NCI-H69 (cell line): ENCODE measurements around the gene AFAP1L2.

Experiments used
- DNase-seq: peaks from one replicate; lab custom pipeline; 2025; lab: John Stamatoyannopoulos, UW

AFAP1L2 gene

GRCh38 chr10:114408968-114409444 lies 4.7 kb upstream of the AFAP1L2 start:
- no peak for DNase-seq

- DNase-seq: peak; percentile 59
These were observed 4.0 kb upstream of the AFAP1L2 start for GRCh38 chr10:114408112-114408967.

GRCh38 chr10:114406455-114406854 lies 2.2 kb upstream of the AFAP1L2 start:
- DNase-seq: no peak

GRCh38 chr10:114405011-114405350 lies 679 bp upstream of the AFAP1L2 start:
- no peak for DNase-seq

DNA sequence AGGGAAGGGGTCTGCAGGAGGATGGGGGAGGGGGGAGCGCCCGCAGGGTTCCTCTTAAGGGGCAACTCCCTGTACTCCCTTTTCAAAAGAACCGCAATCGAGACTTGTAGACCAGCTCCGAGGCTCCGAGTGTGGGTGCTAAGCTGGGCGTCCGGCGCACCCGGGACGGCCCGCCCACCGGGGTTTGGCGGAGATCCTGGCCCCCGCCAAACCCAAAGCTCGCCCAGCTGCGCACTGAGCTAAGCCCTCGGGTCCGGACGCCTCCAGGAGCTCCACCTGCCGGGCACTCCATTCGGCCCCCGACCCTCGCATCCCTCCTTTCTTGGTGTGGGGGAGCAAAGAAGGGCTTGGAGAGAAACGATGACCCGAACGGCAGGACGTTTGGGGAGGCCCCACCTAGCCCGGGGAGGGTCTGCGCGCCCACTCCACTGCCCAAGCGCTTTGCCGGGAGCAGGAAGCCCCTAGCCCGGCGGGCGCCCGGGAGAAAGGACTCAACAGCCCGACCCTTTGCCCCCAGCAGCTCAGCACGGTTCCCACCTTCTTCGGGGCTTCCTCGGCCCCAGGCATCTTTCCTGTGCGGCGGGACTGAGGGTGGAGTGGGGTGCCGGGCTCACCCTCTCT lies 651 bp downstream of the AFAP1L2 start:
- DNase-seq: peak; percentile 18

GRCh38 chr10:114402871-114403540 lies 1.3 kb downstream of the AFAP1L2 start:
- DNase-seq: peak; percentile 18

- no peak for DNase-seq
These were observed 2.1 kb downstream of the AFAP1L2 start for GRCh38 chr10:114402233-114402632.

- DNase-seq: no peak
These were observed 3.0 kb downstream of the AFAP1L2 start for GRCh38 chr10:114401195-114401791.

- DNase-seq: no peak
These were observed 4.2 kb downstream of the AFAP1L2 start for GRCh38 chr10:114400091-114400490.

DNA sequence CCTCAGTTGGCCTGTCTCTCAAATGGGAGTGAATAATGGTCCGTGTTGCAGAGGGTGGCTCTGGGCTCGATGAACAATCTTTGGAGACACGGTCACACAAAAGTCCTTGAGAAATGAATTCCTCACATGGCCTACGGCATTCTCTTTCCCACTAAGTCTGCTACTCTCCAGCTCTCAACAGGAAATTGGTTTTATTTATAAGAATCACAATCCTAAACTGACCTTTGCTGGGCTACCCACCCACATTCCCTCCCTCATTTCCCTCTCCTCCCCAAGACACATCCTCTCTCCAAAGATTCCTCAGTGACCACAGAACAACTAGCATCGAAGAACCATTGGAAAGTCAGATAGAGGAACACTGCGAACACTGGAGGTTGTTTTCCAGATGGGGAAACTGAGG lies 4.7 kb downstream of the AFAP1L2 start:
- no peak for DNase-seq

- no peak for DNase-seq
These were observed 5.5 kb downstream of the AFAP1L2 start for GRCh38 chr10:114398587-114399331.

- no peak for DNase-seq
These were observed 6.6 kb downstream of the AFAP1L2 start for GRCh38 chr10:114397651-114398145.

GRCh38 chr10:114396464-114396863 lies 7.8 kb downstream of the AFAP1L2 start:
- DNase-seq: no peak

DNA sequence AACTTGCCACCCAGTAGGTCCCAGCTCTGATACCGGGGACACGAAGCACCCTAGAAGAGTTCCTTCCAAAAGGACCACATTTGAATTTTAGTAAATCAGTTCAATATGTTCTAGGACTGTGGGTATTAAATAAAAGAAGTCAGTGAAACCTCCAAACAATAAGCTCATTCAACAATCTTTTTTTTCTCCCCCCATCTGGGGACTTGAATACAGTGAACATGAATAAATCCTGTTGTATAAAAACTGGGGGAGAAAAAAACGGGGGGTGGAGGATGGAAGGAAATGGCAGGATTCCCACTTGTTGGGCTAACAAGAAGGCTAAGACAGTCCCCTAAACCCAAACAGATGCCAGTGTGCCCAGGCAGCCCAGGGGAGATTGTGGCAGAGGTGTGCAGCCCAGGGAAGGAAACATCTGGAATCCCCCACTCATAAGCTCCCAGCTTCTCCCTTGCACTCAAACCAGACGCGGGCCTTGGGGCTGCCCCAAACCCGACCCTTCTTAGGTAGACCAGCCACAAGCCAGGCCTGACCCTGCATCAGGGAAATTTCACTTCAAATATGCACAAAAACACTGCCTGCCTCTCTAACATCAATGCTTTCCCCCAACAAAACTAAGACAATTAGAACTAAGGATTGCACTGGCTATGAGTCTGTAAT lies 8.8 kb downstream of the AFAP1L2 start:
- DNase-seq: no peak

DNA sequence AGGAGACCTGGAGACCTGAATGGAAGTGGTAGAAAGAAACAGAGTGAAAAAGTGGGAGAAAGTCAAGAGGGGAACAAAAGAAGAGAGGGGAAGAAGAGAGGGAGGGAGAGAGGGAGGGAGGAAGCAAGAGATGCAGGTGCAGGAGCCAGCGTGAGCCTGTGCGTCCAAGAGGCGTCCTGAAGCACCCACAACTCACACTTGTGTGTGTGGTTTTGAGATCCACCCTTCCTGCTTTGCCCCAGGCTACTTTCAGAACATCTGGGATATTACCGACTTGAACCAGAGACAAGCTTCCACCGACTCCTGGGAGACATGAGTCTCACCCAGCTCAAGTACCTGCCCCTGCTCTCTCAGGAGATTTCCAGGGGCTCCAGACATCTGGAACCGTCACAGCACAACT lies 9.8 kb downstream of the AFAP1L2 start:
- DNase-seq: no peak

DNA sequence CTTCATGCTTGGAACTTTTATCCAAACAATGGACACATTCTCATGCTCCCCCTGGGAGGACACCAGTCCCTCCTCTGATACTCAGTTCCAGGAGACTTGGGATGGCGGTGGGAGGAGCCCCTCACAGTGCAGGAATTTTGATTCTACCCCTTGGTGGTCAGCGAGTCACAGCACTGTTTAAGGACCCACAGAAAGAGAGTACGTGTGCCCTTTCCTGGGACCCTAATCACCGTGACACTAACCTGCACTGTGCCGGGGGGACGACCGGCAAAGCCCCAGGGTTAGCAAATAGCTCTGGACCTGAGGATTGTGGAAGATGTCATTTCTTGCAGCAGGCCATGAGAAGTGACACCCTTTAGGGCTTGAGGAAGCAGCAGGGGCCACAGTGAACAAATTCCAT lies 10.4 kb downstream of the AFAP1L2 start:
- no peak for DNase-seq

- no peak for DNase-seq
These were observed 10.8 kb downstream of the AFAP1L2 start for GRCh38 chr10:114393482-114393881.

DNA sequence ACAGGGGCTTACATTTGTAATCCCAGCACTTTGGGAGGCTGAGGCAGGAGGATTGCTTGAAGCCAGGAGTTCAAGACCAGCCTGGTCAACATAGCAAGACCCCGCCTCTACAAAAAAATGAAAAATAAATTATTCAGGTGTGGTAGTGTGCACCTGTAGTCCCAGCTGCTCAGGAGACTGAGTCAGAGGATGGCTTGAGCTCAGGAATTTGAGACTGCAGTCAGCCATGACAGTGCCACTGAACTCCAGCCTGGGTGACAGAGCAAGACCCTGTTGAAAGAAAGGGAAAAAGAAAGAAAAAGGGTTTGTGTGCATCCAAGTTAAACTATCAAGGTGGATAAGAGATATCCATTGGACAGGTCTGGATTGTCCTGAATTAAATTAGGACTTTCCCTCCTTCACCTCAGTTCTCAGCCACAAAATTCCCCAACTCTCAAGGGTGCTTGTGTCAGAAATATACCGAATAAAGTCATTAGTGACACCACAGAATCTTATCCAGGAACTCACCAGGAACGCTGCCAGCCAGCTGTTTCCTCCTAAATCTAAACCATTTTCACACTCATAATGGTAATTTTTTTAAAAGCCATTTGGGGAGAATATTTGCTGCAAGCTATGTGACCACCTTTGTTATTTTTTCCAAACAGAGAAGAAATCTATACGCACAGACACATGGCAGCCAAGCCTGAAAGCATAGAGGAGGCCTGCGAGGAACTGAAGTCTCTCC lies 12.0 kb downstream of the AFAP1L2 start:
- DNase-seq: no peak

GRCh38 chr10:114391599-114391998 lies 12.7 kb downstream of the AFAP1L2 start:
- DNase-seq: no peak

DNA sequence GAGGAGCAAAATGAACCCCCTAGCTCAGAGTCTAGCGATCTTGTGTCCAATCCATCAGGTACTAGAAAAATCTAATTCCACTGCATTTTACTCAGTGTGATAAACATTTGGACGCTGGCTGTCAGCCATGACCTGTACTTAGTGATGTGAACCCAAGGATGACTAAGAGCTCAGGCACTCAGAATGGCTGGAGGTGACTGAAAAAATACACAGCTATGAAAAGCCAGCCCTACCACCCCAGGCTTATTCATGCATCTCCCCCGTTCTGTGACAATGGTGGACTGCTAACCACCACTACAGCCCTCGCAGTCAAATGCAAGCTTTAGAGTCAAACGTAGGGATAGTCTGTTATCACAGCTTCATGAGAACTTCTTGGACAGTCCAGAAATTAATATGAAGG lies 14.9 kb downstream of the AFAP1L2 start:
- no peak for DNase-seq
